ENCODE data around the gene RTF2. TPM values are rescaled to one million over a fixed set of nuclear protein-coding genes. Genes with fewer than 3 reads are reported as not detected.

The RTF2 gene
- total RNA-seq, 1 donor from 2014 or later = 79.9 TPM

- H3K27me3 Mint-ChIP-seq (ENCODE audit: unreplicated experiment) = peaks cover 2% of the 10 kb centered on the region
- H3K9me3 Mint-ChIP-seq (ENCODE audit: unreplicated experiment) = no peaks in the 10 kb centered on the region
- no peaks in the 10 kb centered on the region for H3K36me3 Mint-ChIP-seq (ENCODE audit: low read depth, unreplicated experiment)
- peaks cover 19% of the 10 kb centered on the region for H3K4me1 Mint-ChIP-seq (ENCODE audit: unreplicated experiment)
- TF ChIP-seq CTCF (IDR thresholded peaks at IDR 0.05; ENCODE audit: unreplicated experiment) = no peak
- no peak for DNase-seq (ENCODE audit: low spot score)
- H3K27ac Mint-ChIP-seq (ENCODE audit: unreplicated experiment) = no peak overlapping the region
- H3K4me3 Mint-ChIP-seq (ENCODE audit: unreplicated experiment) = no peak overlapping the region
Observed at GRCh38 chr20:56465997-56466396, 2.4 kb upstream of the RTF2 start.

DNA sequence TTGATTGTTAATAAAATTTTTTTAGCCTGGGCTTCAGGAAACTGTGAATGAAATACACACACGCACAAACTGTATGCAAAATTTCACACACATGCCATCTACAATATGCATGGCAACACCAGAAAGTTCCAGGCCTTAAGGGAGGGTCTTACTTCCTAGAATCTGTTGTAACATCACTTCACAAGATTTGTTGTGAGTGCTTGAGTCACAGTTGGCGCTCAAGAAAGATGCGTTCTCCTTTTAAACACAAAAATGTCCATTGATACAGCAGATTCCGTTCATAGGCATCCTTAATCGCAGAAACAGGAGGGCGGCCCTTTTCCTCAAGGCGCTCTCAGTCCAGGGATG is 485 bp upstream of the RTF2 start:
- H3K27ac Mint-ChIP-seq (ENCODE audit: unreplicated experiment) = peak overlapping the region; percentile 99
- no peak for TF ChIP-seq CTCF (IDR thresholded peaks at IDR 0.05; ENCODE audit: unreplicated experiment)
- peaks cover 17% of the 10 kb centered on the region for H3K4me1 Mint-ChIP-seq (ENCODE audit: unreplicated experiment)
- no peak for DNase-seq (ENCODE audit: low spot score)
- H3K36me3 Mint-ChIP-seq (ENCODE audit: low read depth, unreplicated experiment) = no peaks in the 10 kb centered on the region
- H3K27me3 Mint-ChIP-seq (ENCODE audit: unreplicated experiment) = peaks cover 2% of the 10 kb centered on the region
- H3K9me3 Mint-ChIP-seq (ENCODE audit: unreplicated experiment) = no peaks in the 10 kb centered on the region
- H3K4me3 Mint-ChIP-seq (ENCODE audit: unreplicated experiment) = peak overlapping the region; percentile 100

GRCh38 chr20:56469077-56469449 is 636 bp downstream of the RTF2 start:
- Mint-ChIP-seq H3K27ac (ENCODE audit: unreplicated experiment) (peak overlapping the region; percentile 99), H3K27me3 (ENCODE audit: unreplicated experiment) (peaks cover 2% of the 10 kb centered on the region), H3K4me1 (ENCODE audit: unreplicated experiment) (peaks cover 12% of the 10 kb centered on the region), H3K36me3 (ENCODE audit: low read depth, unreplicated experiment) (no peaks in the 10 kb centered on the region), H3K4me3 (ENCODE audit: unreplicated experiment) (peak overlapping the region; percentile 100), H3K9me3 (ENCODE audit: unreplicated experiment) (no peaks in the 10 kb centered on the region)
- TF ChIP-seq CTCF (IDR thresholded peaks at IDR 0.05; ENCODE audit: unreplicated experiment) = no peak
- no peak for DNase-seq (ENCODE audit: low spot score)

- H3K27me3 Mint-ChIP-seq (ENCODE audit: unreplicated experiment) = peaks cover 6% of the 10 kb centered on the region
- H3K4me1 Mint-ChIP-seq (ENCODE audit: unreplicated experiment) = no peaks in the 10 kb centered on the region
Observed at GRCh38 chr20:56483970-56484369, 15.5 kb downstream of the RTF2 start.

GRCh38 chr20:56487216-56487615 is 18.8 kb downstream of the RTF2 start:
- Mint-ChIP-seq H3K4me1 (ENCODE audit: unreplicated experiment) (no peaks in the 10 kb centered on the region), H3K27ac (ENCODE audit: unreplicated experiment) (no peak overlapping the region), H3K36me3 (ENCODE audit: low read depth, unreplicated experiment) (peaks cover 57% of the 10 kb centered on the region), H3K27me3 (ENCODE audit: unreplicated experiment) (peaks cover 6% of the 10 kb centered on the region), H3K4me3 (ENCODE audit: unreplicated experiment) (no peak overlapping the region), H3K9me3 (ENCODE audit: unreplicated experiment) (no peaks in the 10 kb centered on the region)
- DNase-seq (ENCODE audit: low spot score) = no peak
- TF ChIP-seq CTCF (IDR thresholded peaks at IDR 0.05; ENCODE audit: unreplicated experiment) = no peak

More at GRCh38 chr20:56483970-56484369, 15.5 kb downstream of the RTF2 start:
- no peak overlapping the region for H3K27ac Mint-ChIP-seq (ENCODE audit: unreplicated experiment)
- H3K36me3 Mint-ChIP-seq (ENCODE audit: low read depth, unreplicated experiment) = peaks cover 59% of the 10 kb centered on the region
- no peak for TF ChIP-seq CTCF (IDR thresholded peaks at IDR 0.05; ENCODE audit: unreplicated experiment)
- no peak for DNase-seq (ENCODE audit: low spot score)
- H3K9me3 Mint-ChIP-seq (ENCODE audit: unreplicated experiment) = no peaks in the 10 kb centered on the region
- H3K4me3 Mint-ChIP-seq (ENCODE audit: unreplicated experiment) = peak overlapping the region; percentile 16

Measured in endothelial cell (in vitro differentiated cells).